NCI-H345 treated with DMSO at 0.1 percent for 48 hours (cell line): ENCODE data around the gene ZNF792.
A peak's percentile ranks its signal among the peaks of the same experiment; 100 is the strongest.
"Not testable (repeated sequence)": the region's sequence is repeated elsewhere in the genome, so short reads cannot be mapped to it uniquely, and the experiment has no call there.

ENCODE experiments used
- DNase-seq: peaks from one replicate; lab custom pipeline; 2025; ENCODE audit not compliant: unreplicated experiment; lab: John Stamatoyannopoulos, UW

The ZNF792 gene

GRCh38 chr19:34926361-34926684, 37.7 kb downstream of the ZNF792 start:
- DNase-seq: no peak

GRCh38 chr19:34925278-34925855, 38.7 kb downstream of the ZNF792 start:
- DNase-seq: no peak

DNA sequence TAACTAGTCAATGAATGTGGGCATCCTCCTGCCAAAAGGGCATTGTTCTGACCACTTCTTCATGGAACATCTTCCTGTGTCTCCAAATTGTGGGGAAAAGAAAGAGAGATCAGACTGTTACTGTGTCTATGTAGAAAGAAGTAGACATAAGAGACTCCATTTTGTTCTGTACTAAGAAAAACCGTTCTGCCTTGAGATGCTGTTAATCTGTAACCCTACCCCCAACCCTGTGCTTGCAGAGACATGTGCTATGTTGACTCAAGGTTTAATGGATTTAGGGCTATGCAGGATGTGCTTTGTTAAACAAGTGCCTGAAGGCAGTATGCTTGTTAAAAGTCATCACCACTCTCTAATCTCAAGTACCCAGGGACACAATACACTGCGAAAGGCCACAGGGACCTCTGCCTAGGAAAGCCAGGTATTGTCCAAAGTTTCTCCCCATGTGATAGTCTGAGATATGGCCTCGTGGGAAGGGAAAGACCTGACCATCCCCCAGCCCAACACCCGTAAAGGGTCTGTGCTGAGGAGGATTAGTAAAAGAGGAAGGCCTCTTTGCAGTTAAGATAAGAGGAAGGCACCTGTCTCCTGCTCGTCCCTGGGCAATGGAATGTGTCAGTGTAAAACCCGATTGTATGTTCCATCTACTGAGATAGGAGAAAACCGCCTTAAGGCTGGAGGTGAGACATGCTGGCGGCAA, 43.8 kb downstream of the ZNF792 start:
- DNase-seq: peak; percentile 67

GRCh38 chr19:34918190-34918589, 45.8 kb downstream of the ZNF792 start:
- no peak for DNase-seq

DNA sequence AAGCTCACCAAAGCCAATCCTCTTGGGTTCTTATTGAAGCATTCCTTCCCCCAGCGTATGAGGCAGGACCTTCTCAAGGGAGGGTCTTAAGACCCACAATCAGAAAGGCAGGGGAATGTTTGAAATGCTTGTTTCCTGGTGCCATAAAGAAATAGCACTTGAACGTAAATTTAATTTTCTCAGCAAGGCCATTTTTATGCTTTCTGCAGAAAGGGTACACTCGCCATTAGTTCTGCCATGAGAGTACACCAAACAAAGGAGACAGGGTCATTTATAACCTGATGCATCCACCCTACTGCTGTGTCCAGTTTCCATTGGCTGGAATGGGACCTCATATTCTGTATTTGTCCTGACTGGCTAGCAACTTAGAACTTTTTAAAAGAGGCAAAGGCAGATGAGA, 46.9 kb downstream of the ZNF792 start:
- not testable (repeated sequence) for DNase-seq

- DNase-seq: no peak
Observed at GRCh38 chr19:34910770-34911169, 53.3 kb downstream of the ZNF792 start.
